Stimulated activated CD4-positive, alpha-beta T cell treated with anti-CD3 and anti-CD28 coated beads, Interleukin-4, amount 100 ng/mL, for 4 hours (primary cell): ENCODE measurements around the gene SCN1A.
"Not testable (repeated sequence)": the region's sequence is repeated elsewhere in the genome, so short reads cannot be mapped to it uniquely, and the experiment has no call there.

Experiments
- DNase-seq, 2 experiments: peaks; one replicate each; pipeline ENCODE4 v3.0.0-alpha.2; 2020

SCN1A gene

DNA sequence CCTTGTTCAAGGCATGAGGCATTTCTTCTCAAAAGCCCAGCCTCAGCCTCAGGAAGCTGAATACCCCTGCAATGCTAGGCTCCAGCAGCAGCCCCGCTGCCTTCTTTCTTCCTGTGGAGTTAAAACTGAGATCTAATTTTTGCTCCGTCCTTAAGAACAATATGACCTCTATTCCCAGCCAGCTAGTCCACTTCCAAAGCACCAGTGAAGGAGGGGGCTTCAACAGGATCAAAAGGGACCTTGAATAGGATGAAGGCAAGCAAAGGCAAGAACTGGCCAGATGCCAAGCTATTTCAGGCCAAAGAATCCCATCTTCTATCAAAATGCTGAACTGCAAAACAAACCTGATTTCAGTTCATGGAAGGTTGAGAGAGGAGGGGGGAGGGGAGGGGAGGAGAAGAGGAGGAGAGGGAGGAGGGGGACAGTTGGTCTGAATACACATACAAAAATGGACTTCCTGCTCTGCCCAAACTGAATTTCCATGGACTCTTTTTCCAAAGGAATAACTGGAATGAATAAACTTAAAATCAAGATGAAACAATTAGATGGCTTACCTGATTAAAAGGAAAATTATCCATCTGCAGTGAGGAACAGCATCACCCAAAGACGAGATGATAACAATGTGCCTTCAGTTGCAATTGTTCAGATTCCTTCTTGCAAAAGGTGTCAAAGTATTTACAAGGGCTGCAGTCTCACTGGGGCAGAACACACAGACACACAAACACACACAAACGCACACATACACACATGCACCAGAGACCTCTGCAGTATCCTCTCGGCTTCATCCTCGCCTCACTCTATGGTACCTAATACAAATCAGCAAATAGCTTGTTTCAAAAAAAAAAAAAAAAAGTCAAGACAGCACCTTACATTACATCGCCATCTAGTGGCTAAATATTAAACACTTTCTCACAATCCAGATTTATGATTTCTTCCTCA is at the start of gene SCN1A:
SCN1A (minus strand) TSS at position 804 of the 939 bp plus-strand sequence. CDS start 54,399 bp downstream, outside the sequence.
- no peak for DNase-seq

DNA sequence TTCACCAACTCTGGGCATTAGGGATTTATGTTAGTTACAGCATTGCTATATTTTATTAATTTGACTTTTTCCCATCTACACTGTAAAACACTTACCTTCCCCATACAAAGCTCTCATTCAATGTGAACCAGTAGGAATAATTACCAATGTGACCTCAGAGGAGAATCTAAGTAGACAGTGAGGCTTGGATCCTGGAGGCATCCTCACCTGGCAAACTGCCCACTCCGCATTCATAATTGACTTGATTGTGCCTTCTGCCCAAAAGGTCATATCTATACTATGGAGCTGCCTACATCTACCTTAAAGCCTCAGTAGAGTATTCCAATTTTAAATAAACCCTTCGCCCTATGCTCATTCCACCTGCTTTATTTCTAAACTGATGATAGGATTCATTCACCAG is 45.4 kb upstream of the SCN1A start:
- DNase-seq, result no peak

DNA sequence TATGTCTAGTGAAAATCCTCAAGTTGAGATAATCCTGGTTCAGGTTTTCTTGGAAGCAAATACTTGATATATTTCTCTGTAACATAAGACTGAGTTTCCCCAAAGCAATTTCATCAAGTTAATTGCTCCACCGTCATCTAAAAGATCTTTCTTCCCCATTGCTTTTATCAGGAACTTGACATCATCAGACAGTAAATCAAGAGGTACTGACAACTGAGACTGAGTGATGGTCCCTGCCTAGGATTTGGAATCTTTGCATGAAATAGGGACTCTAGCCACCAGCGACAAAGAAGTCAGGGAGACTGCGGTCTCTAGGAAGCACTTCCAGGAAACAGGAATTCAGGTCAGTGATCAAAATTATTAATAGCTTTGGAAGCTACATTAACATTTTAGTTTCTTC is 43.4 kb upstream of the SCN1A start:
- DNase-seq, result no peak

DNA sequence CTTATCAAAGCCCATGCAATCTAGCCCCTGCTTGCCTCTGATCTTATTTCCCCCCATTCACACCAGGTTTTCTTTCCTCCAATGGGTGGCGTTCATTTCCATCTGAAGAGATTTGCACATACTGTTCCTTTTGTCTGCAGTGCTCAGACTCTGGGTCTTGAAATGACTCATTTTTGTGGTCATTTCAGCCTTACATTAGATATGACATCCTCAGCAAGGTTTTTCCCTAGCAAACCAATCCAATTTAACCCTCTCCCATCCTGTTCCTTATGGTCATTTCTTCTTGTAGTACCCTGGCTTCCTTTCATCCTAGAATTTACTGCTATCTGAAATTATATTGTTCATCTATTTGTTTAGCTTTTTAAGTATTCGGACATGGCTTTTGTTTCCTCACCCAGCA is 42.5 kb upstream of the SCN1A start:
- DNase-seq, result no peak

DNA sequence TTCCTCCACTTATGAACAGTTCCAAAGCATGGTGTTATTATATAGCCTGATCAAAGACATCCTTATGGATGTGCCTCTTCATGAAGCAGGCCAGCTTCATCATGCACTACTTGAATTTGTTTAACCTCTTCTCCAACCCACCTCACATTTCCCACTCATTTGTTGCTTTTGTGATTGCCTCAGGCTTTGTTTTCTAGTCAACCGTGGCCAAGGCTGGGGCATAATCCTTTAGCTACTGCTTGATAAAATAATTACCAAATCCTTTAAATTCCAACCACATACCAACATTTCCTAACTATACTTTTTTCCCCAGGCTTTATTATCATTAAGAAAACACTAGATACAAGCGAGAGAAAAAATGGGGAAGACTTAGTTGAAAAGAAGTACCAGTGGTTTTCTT is 39.6 kb upstream of the SCN1A start:
- no peak for DNase-seq

DNA sequence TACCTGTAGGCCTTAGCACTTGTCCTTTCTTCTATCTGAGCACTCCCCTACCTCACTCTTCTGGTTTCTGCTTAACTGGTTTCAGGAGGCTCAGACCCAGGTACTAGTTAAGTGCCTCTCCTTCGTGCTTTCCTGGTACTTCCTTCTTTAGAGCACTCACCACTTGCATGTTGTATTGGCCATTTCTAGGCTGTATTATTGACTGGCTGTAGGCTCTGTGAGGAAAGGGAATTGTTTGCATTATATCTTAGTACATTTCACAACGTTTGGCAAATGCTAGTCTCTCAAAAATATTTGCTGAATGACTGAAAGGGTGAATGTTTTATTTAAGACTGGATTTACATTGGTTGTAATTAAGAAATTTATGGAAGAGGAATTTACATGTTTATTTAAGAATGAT is 36.0 kb upstream of the SCN1A start:
- DNase-seq, result no peak

DNA sequence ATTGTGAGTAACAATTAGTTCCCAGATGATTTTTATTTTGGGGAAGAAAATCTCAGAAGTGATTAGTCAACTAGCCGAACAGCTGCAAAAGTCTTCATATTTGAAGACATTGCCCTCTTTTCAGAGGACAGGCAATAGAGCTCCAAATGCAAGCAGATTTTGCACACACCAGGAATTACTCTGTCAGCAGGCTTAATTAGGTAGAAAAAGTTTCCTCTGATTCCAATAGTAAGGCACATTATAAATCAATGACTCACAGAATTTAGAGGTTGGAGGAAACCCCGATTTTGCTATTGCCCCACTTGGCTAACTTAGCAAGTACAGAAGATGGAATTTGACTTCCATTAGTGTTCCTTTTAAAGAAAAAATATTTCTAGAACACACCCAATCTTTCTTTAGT is 30.7 kb upstream of the SCN1A start:
- DNase-seq, result no peak

DNA sequence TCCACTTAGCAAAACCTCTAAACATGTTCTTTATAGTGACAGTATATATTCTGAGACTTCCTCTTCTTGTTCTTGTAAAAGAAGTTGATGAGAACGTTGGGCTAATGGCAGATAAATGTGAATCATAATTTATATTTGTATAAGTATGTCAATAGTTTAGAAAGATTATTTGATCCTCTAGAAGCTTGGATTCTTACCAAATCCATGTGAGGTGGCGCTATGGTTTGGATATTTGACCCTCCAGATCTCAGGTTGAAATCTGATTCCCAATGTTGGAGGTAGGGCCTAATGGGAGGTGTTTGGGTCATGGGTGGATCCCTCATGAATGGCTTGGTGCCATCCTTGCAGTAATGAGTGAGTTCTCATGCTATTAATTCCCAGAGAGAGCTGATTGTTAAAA is 29.8 kb upstream of the SCN1A start:
- DNase-seq, result no peak

DNA sequence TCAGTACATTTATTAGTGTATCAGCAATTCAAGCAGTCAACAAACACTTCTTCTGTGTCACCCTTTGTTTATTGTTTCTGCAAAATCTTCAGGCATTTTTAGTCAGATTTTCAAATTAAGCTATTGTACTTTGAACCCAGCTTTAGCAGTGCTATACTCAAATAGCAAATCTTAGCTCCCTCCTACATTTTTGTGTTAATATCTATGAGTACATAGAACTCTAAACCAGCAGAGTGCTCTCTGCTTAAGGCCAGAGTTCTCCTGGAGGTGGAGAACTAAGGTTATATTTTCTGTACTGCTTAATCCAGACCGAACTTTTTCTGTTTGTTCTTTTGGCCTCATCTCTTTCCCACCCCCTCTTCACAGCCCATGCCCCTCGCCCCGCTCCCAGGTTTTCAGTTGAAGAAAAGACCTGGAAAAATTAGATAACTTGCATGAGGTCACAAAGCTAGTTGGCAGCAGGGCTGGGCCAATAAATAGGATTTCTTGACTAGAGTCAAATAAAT is 29.2 kb upstream of the SCN1A start:
- no peak for DNase-seq

DNA sequence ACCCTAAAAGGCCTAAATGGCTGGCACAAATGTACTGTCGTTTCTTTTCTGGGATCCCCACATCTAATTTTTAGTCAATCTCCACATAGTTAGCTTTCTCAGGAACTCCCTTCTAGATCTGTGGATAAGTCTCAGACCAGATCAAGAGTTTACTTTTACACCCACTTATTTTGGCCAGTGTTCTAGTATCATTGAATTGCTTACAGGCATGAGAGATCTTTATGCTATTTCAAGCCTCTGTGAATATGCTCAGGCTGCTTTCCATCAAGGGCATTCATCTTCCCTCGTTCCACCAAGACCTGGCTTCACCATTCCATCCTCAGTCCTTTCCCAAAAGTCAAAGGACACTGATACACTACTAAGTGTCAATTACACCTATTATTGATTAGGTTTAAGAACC is 27.8 kb upstream of the SCN1A start:
- DNase-seq, result no peak

DNA sequence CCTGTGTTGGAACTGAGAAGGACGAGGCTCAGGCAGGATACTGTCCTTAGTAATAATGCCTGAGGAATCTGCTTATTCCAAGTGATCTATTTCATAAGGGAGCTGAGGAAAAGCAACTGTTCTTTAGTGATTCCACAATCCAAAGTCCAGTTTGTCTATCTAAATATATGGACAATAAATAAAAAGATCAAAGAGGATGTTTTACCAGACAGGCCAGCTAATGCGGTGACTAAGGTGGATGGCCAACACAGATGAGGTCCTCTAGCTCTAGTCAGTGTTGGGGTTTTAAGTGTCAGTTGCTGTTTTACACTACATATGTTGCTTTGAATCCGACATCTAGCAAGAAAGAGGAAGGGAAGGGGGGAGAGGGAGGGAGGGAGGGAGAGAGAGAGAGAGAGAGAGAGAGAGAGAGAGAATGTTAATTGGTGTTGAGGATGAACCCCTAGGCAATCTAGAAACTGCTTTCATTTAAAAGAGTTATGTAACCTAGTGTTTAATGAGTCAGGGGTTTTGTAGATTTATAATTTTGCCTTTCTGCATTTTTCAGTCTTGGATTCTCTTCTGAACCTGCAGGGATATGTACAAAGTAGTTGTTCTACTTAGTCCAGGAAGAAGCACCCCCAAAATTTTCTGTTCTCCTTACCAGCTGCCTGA is 27.0 kb upstream of the SCN1A start:
- DNase-seq, result no peak

DNA sequence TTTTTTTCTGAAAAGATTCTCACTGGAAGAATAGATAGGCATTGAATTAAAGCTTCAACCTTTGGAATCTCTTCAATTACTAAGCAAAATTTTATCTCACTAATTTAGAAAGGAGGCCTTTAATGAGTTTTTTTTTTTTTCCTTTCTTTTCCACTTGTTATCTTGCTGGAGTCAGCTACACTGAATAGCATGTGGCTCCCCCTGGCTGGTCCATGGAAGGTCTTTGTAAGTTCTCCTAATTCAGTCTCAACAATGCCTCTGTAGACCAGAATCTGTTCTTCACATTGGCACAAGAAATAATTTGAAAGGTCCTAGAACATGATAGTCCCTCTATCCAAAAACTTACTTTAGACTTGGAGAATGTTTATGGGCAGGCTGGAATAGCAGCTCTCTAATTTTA is 24.2 kb upstream of the SCN1A start:
- no peak for DNase-seq

DNA sequence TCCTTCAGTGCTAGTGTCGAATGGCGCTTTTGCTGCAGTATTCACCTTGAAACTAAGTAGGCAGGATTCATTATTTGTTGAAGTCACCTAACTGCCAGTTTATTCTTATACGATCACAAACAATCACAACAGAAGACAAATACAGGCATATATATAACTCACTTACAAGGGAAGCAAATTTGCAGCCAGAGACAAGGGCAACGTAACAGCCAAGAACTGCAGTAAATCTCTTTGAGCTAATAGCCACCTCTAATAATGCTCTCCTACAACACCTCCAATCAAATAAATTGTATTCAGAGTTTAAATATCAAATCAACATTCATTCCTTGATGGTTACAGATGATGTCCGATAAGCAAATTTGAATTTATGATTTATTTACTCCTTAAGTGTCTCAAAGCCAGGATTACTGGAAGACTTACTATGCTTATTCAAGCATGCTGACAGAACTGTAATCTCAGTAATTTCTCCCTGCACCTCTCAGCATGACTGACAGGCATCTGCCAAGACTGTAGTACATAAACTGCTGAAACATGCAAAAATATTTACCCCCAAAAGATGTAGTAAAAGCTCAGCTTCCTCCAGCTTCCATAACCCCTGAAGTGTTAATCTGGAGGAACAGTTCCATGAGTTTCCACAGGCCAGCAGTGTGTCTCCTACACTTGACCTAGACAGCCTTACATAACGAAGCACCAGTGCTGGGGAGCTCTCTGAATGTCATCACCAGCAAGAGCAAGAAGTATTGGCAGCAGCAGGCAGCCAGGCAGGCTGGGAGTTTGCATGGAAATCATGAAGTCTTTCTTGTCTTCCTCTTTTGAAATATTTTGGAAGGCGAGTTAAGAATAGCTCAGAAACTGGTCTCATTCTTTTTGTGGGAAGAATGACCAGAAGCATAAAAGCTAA is 20.9 kb upstream of the SCN1A start:
- DNase-seq, result no peak

DNA sequence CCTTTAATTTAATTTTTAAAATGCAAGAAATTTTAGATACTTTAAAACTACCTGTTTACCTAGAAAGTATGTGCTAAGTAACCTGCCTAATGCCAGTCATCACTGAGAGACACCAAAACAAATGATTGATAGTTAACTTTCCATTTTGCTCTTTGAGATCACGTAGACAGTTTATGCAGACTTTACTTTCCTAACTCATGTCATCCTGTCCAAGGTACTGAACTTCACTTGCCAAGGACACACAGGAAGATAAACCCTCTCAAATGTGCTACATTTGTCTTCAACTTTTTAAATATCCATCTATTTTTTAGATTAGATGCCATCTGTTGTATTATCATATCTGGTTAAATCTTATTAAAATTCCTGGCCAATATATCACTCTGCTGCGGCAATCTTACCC is 20.1 kb upstream of the SCN1A start:
- DNase-seq, result no peak

DNA sequence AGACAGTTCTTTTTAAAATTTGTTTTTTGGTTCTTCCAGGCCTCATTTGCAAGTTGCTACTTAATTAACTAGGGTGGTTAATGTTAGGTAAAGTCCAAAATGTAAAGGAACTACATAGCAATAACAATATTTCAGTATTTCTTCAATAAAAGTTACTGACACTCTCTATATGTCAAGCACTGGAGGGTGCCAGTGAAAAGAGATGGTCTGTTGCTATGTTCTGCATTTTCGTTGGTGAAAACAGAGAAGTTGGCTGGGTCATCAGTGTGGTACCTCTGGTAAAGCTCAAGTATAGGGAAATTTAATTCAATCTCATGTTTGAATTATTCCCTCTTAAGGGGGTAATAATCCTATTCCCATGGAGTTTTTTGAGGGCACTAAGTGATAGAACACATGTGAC is 16.3 kb upstream of the SCN1A start:
- DNase-seq, result no peak

DNA sequence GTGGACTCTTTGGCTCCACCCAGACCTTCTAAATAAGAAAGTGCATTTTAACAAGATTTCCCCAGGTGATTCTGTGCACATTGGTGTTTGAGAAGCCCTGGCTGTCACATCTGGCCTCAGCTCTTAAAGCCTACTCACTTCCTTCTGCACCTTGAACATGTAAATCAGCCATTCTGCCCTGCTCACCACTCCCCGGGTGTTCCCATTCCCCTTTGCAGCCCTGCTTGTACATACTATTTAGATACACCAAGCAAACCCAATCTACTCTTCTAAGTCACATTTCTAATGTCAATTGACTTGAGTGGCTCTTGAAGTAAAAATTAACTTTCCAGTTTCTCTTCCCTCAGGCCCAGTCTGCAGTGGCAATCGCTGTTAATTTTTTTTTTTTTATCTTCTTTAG is 13.1 kb upstream of the SCN1A start:
- DNase-seq, result no peak

DNA sequence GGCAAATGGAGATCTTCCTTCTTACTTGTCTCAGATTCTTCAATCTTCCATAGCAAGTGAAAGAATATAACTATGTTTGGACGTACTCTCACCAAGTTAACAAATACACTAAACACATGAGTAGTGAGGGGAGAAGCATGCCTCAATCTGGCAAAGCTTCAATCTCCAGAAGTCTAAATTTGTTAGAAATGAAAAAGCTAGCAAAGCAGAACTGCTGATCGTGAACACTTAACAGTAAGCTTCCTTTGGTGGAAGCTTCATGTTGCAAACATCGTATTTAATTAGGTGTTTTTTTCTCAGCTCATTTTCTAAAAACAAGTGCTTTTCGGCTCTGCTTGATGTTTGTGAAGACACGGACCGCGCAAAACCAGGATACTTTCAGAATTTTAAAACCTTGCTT is 12.7 kb upstream of the SCN1A start:
- no peak for DNase-seq

DNA sequence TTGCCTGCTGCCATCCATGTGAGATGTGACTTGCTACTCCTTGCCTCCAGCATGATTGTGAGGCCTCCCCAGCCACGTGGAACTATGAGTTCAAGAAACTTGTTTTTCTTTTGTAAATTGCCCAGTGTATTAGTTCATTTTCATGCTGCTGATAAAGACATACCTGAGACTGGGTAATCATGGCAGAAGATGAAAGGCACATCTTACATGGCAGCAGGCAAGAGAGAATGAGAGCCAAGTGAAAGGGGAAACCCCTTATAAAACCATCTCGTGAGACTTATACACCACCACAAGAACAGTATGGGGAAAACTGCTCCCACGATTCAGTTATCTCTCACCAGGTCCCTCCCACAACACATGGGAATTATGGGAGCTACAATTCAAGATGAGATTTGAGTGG is 11.7 kb upstream of the SCN1A start:
- DNase-seq, result not testable (repeated sequence)

DNA sequence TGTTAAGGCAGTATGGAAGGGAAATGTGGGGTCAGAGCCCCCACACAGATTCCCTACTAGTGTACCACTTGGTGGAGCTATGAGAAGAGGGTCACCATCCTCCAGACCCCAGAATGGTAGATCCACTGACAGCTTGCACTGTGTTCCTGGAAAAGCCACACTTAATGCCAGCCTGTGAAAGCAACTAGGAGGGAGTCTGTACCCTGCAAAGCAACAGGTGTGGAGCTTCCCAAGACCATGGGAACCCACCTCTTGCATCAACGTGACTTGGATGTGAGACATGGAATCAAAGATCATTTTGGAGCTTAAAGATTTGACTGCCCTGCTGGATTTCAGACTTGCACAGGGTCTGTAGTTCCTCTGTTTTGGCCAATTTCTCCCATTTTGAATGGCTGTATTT is 10.8 kb upstream of the SCN1A start:
- DNase-seq, result no peak

DNA sequence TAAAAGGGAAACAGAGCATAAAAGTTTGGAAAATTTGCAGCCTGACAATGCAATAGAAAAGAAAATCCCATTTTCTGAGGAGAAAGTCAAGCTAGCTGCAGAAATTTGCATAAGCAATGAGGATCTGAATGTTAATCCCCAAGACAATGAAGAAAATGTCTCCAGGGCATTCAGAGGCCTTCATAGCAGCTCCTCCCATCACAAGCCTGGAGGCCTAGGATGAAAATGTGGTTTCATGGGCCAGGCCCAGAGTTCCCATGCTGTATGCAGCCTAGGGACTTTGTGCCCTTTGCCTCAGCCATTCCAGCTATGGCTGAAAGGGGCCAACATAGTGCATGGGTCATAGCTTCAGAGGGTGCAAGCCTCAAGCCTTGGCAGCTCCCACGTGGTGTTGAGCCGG is 10.3 kb upstream of the SCN1A start:
- DNase-seq, result no peak

DNA sequence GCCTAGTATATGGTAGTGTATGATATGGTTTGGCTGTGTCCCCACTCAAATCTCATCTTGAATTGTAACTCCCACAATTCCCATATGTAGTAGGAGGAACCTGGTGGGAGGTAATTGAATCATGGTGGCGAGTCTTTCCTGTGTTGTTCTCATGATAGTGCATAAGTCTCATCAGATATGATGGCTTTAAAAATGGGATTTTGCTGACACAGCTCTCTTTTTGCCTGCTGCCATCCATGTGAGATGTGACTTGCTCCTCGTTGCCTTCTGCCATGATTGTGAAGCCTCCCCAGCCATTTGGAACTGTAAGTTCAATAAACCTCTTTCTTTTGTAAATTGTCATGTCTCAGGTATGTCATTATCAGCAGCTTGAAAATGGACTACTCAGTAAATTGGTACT is 9.5 kb upstream of the SCN1A start:
- no peak for DNase-seq

DNA sequence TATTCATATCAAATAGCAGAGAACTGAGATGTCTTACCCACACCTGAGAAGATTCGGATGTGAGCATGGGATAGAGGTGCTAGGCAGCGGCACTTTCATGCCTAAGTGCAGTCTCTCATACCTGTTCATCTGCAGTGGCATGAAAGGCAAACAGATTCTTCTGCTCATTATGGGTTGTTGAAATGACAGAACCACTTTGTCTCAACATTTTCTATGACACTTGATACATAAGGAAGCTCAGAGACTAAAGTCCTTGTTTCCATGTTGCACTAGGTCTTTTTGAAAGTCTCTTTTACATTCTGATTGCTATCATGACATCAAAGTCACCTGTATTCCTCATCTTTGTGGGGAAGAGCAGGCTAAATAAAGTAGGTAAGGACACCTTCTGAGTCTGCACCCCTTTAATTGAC is 8.0 kb upstream of the SCN1A start:
- DNase-seq, result no peak

DNA sequence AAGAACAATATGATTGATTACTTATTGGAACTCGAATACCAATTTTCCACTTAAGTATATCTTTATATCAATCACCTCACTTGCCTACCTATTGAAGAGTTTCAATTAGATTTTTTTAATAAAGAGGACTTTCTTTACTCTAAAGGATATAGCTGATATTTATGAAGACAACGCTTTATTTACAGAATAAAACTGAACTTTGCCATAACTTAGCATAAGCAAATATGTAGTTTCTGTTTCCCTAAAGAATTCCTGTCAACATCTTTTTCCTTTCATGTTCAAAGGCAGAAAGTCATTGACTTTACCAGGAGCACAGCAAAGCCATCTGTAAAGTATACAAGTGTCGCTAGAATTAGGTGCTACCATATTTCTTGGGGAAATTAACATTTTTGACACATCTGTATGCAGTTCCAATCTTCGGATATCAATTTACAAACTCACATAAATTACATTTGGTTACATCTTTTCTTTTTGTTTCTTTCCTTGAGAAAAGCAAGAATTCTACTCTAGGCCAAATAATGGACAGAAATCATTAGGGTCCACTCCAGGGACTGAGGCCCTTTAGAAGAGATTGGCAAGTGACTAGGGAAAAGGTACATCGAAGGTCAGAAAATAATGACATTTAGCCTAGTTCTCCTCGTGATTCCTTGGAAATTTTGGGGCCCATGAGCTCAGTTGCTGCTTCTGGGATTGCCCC is 7.5 kb upstream of the SCN1A start:
- no peak for DNase-seq
